Prostate gland (tissue), 2 donors: ENCODE results near the gene PPP2R5E. TPM values are rescaled to one million over a fixed set of nuclear protein-coding genes. Genes with fewer than 3 reads are reported as not detected.

ENCODE experiments used
- DNase-seq: peaks from one replicate; pipeline ENCODE4 v3.0.0-alpha.2; 2019; ENCODE audit warnings: low spot score
- H3K27ac ChIP-seq, 2 donors: fragments of 200-600 bp; sonication (generic); 2 replicates each; pipeline ENCODE4 v1.5.1; 2017 to 2019
- H3K27me3 ChIP-seq: fragments of 200-600 bp; sonication (generic); replicated peaks from 2 replicates; pipeline ENCODE4 v1.5.1; 2019; ENCODE audit not compliant: insufficient read depth
- H3K36me3 ChIP-seq, 2 donors: fragments of 200-600 bp; sonication (generic); 1 replicate in 1 of 2; 2 replicates in 1 of 2; pipeline versions ENCODE4 v1.5.1 to v1.8.1; 2017 to 2019
- H3K4me1 ChIP-seq: fragments of 200-600 bp; sonication (generic); replicated peaks from 2 replicates; pipeline ENCODE4 v1.5.1; 2019
- H3K4me3 ChIP-seq, 2 donors: fragments of 200-600 bp; sonication (generic); 2 replicates each; pipeline ENCODE4 v1.5.1; 2017 to 2019
- H3K9me3 ChIP-seq: fragments of 200-600 bp; sonication (generic); 2 replicates; pipeline ENCODE4 v1.5.1; 2017
- CTCF ChIP-seq, 4 experiments: fragments of 200-600 bp in 2 of 4; fragments of 450-650 bp in 2 of 4; sonication (generic) in 2 of 4; IDR thresholded peaks; 1 replicate in 3 of 4; 2 replicates in 1 of 4; pipeline ENCODE4 v1.5.1; 2016 to 2019; ENCODE audit warnings: antibody characterized with exemption in 4 of 4, mild to moderate bottlenecking in 2 of 4, moderate library complexity in 2 of 4
- POLR2A ChIP-seq: fragments of 450-650 bp; IDR thresholded peaks from one replicate; pipeline ENCODE4 v1.6.1; 2016; ENCODE audit warnings: antibody characterized with exemption, mild to moderate bottlenecking
- POLR2AphosphoS5 ChIP-seq: sonication (generic); formaldehyde crosslinking; IDR thresholded peaks from one replicate; pipeline ENCODE4 v1.6.1; 2017; ENCODE audit warnings: antibody characterized with exemption
- WGBS: methylation state at CpG from one replicate; pipeline ENCODE4 v1.1.5; 2018; 5-methylcytosine and 5-hydroxymethylcytosine counted together
- intact Hi-C: fragments of 100-400 bp; cut with DNase I; formaldehyde crosslinking; loops from one replicate; pipeline ENCODE4 v1.14.2; 2022
- total RNA-seq, 2 donors: library from RNA; depleted of rRNA; stranded (reverse); fragments of >200 nt; gene quantifications; one replicate each; pipeline ENCODE4 v1.1.0, GENCODE V29; 2016

Gene PPP2R5E
- total RNA-seq, 2 donors from 2014 or later, result 23.5 to 30.0 TPM

GRCh38 chr14:63432228-63432627 lies 110.9 kb downstream of the PPP2R5E start:
- H3K27me3 ChIP-seq, result no peaks in the 10 kb centered on the region
- H3K36me3 ChIP-seq, result no peaks in the 10 kb centered on the region
- WGBS, result 40% methylated on average over 5 of the region's 5 CpGs
- no peak overlapping the region for H3K27ac ChIP-seq
- intact Hi-C loops, result no loop called here
- no peak overlapping the region for H3K4me3 ChIP-seq
- no peaks in the 10 kb centered on the region for H3K9me3 ChIP-seq
- DNase-seq, result no peak
- no peak for TF ChIP-seq CTCF (IDR thresholded peaks at IDR 0.05)
- TF ChIP-seq POLR2AphosphoS5, result no peak
- no peak for TF ChIP-seq POLR2A
- no peaks in the 10 kb centered on the region for H3K4me1 ChIP-seq

GRCh38 chr14:63431466-63431865 lies 111.7 kb downstream of the PPP2R5E start:
- no peaks in the 10 kb centered on the region for H3K36me3 ChIP-seq
- DNase-seq, result no peak
- no peak for TF ChIP-seq POLR2AphosphoS5
- no peak for TF ChIP-seq CTCF (IDR thresholded peaks at IDR 0.05)
- TF ChIP-seq POLR2A, result no peak
- intact Hi-C loops, result no loop called here
- H3K4me1 ChIP-seq, result no peaks in the 10 kb centered on the region
- no peak overlapping the region for H3K4me3 ChIP-seq
- 86% methylated on average over 3 of the region's 3 CpGs for WGBS
- no peaks in the 10 kb centered on the region for H3K9me3 ChIP-seq
- H3K27me3 ChIP-seq, result no peaks in the 10 kb centered on the region
- no peak overlapping the region for H3K27ac ChIP-seq

- 88% methylated on average over 1 of the region's 1 CpG for WGBS
- H3K27ac ChIP-seq, result no peak overlapping the region
- H3K9me3 ChIP-seq, result no peaks in the 10 kb centered on the region
- no peaks in the 10 kb centered on the region for H3K27me3 ChIP-seq
- no peak for DNase-seq
- H3K4me1 ChIP-seq, result no peaks in the 10 kb centered on the region
- no peaks in the 10 kb centered on the region for H3K36me3 ChIP-seq
- H3K4me3 ChIP-seq, result no peak overlapping the region
- TF ChIP-seq CTCF (IDR thresholded peaks at IDR 0.05) (no peak), POLR2AphosphoS5 (no peak)
- intact Hi-C loops, result no loop called here
Measured at GRCh38 chr14:63428486-63428885, 114.7 kb downstream of the PPP2R5E start.

GRCh38 chr14:63426838-63427352 lies 116.3 kb downstream of the PPP2R5E start:
- Histone ChIP-seq H3K27ac (no peak overlapping the region), H3K4me3 (no peak overlapping the region), H3K4me1 (no peaks in the 10 kb centered on the region), H3K36me3 (no peaks in the 10 kb centered on the region), H3K27me3 (no peaks in the 10 kb centered on the region), H3K9me3 (no peaks in the 10 kb centered on the region)
- no peak for DNase-seq
- TF ChIP-seq POLR2A (no peak), CTCF (IDR thresholded peaks at IDR 0.05) (no peak), POLR2AphosphoS5 (no peak)
- 91% methylated on average over 6 of the region's 6 CpGs for WGBS
- intact Hi-C loops, result no loop called here

- Histone ChIP-seq H3K9me3 (no peaks in the 10 kb centered on the region), H3K27ac (no peak overlapping the region), H3K27me3 (no peaks in the 10 kb centered on the region), H3K36me3 (no peaks in the 10 kb centered on the region), H3K4me3 (no peak overlapping the region), H3K4me1 (no peaks in the 10 kb centered on the region)
- intact Hi-C loops, result no loop called here
- TF ChIP-seq POLR2A (no peak), CTCF (IDR thresholded peaks at IDR 0.05) (no peak), POLR2AphosphoS5 (no peak)
- WGBS, result 95% methylated on average over 4 of the region's 4 CpGs
- DNase-seq, result no peak
Measured at GRCh38 chr14:63423889-63424288, 119.3 kb downstream of the PPP2R5E start.
